PC-3 (cell line): Measurements from ENCODE around the gene ZNF518B. TPM values are rescaled to one million over a fixed set of nuclear protein-coding genes. Genes with fewer than 3 reads are reported as not detected.

ENCODE experiments used
- ATAC-seq: fragments of 200-7000 bp; cut with Tn5 transposase; 2 replicates; pipeline ENCODE4 v1.9.1; 2020; ENCODE audit warnings: mild to moderate bottlenecking, moderate library complexity
- BruUV-seq: library from RNA; stranded (reverse); fragments of 400-500 nt; replicated peaks from 2 replicates; lab custom pipeline; 2021; lab: Mats Ljungman, UMichigan
- CTCF ChIA-PET: fragments of 300-600 bp; sonication (Branson Sonifier 250); formaldehyde crosslinking; loops from one replicate; lab custom pipeline; 2022; ENCODE audit warnings: antibody characterized with exemption; lab: Charles Lee
- POLR2A ChIA-PET: fragments of 300-600 bp; sonication (Branson Sonifier 250); formaldehyde crosslinking; loops from one replicate; lab custom pipeline; 2022; ENCODE audit warnings: antibody characterized with exemption; ENCODE audit not compliant: unreplicated experiment; lab: Charles Lee
- DNase-seq: peaks from one replicate; pipeline ENCODE4 v3.0.0-alpha.2; 2015
- H2AFZ ChIP-seq: fragments of 300-600 bp; sonication (generic); 2 replicates; pipeline ENCODE4 v1.6.0; 2016; ENCODE audit warnings: antibody characterized with exemption, low read length
- H3F3A ChIP-seq: fragments of 300-600 bp; sonication (generic); one replicate; pipeline ENCODE4 v1.6.0; 2017; ENCODE audit warnings: antibody characterized with exemption, low read length, control low read depth, mild to moderate bottlenecking; ENCODE audit not compliant: unreplicated experiment
- H3K27ac ChIP-seq: fragments of 300-600 bp; sonication (generic); 2 replicates; pipeline ENCODE4 v1.5.1; 2016; ENCODE audit warnings: mild to moderate bottlenecking, low read length
- H3K27me3 ChIP-seq: fragments of 300-600 bp; sonication (generic); 2 replicates; pipeline ENCODE4 v1.6.1; 2016; ENCODE audit warnings: low read length, mixed read lengths
- H3K36me3 ChIP-seq: fragments of 300-600 bp; sonication (generic); 2 replicates; pipeline ENCODE4 v1.6.1; 2016; ENCODE audit warnings: low read depth, mixed run types, low read length, mixed read lengths
- H3K4me1 ChIP-seq: fragments of 300-600 bp; sonication (generic); 2 replicates; pipeline ENCODE4 v1.5.1; 2016; ENCODE audit warnings: low read length; ENCODE audit not compliant: insufficient read depth
- H3K4me2 ChIP-seq: fragments of 300-600 bp; sonication (generic); 2 replicates; pipeline ENCODE4 v1.6.0; 2016; ENCODE audit warnings: low read length
- H3K4me3 ChIP-seq: fragments of 300-600 bp; sonication (generic); 2 replicates; pipeline ENCODE4 v1.5.1; 2016; ENCODE audit warnings: mild to moderate bottlenecking, low read length, mixed read lengths
- H3K79me2 ChIP-seq: fragments of 300-600 bp; sonication (generic); 2 replicates; pipeline ENCODE4 v1.6.1; 2017; ENCODE audit warnings: low read length, mixed read lengths
- H3K9ac ChIP-seq: fragments of 300-600 bp; sonication (generic); 2 replicates; pipeline ENCODE4 v1.6.0; 2016; ENCODE audit warnings: mild to moderate bottlenecking, low read length
- H3K9me2 ChIP-seq: fragments of 300-600 bp; sonication (generic); replicated peaks from 2 replicates; pipeline ENCODE4 v1.6.1; 2016; ENCODE audit warnings: mixed run types, low read length, mixed read lengths
- H3K9me3 ChIP-seq: fragments of 300-600 bp; sonication (generic); 2 replicates; pipeline ENCODE4 v1.6.1; 2016; ENCODE audit warnings: low read length, mixed read lengths
- H4K20me1 ChIP-seq: fragments of 300-600 bp; sonication (generic); 2 replicates; pipeline ENCODE4 v1.6.1; 2016; ENCODE audit warnings: low read length, mixed read lengths
- CTCF ChIP-seq: fragments of 300-600 bp; sonication (generic); conservative IDR thresholded peaks from 2 replicates; pipeline ENCODE4 v1.5.1; 2017; ENCODE audit warnings: antibody characterized with exemption, low read depth, mild to moderate bottlenecking, low read length
- EZH2 ChIP-seq: fragments of 300-600 bp; sonication (generic); IDR thresholded peaks from one replicate; pipeline ENCODE4 v1.6.1; 2017; ENCODE audit warnings: antibody characterized with exemption, mild to moderate bottlenecking, low read length; ENCODE audit not compliant: unreplicated experiment
- EZH2phosphoT487 ChIP-seq: fragments of 300-600 bp; sonication (generic); IDR thresholded peaks from 2 replicates; pipeline ENCODE4 v1.6.1; 2018; ENCODE audit warnings: mild to moderate bottlenecking, antibody characterized with exemption, low read length, borderline replicate concordance
- intact Hi-C: fragments of 100-400 bp; cut with micrococcal nuclease; formaldehyde crosslinking; loops from 2 replicates; pipeline ENCODE4 v1.9.0; 2023
- total RNA-seq: library from RNA; depleted of rRNA; stranded (reverse); fragments of >200 nt; gene quantifications from 2 replicates; pipeline ENCODE4 v1.2.3, GENCODE V29; 2014

ZNF518B gene
- total RNA-seq, 1 experiment from 2014 or later = 16.2 TPM

- H3K4me3 ChIP-seq = no peak overlapping the region
- CTCF ChIA-PET = no interaction called here
- DNase-seq (no peak), ATAC-seq (no peak)
- H3K9ac ChIP-seq = no peak overlapping the region
- H3K9me2 ChIP-seq = no peaks in the 10 kb centered on the region
- H3K9me3 ChIP-seq = no peaks in the 10 kb centered on the region
- no peak overlapping the region for H3K27ac ChIP-seq
- POLR2A ChIA-PET = no interaction called here
- H4K20me1 ChIP-seq = no peaks in the 10 kb centered on the region
- no peak overlapping the region for H3K4me2 ChIP-seq
- no peak overlapping the region for H2AFZ ChIP-seq
- H3K79me2 ChIP-seq = peaks cover 23% of the 10 kb centered on the region
- H3K36me3 ChIP-seq = no peaks in the 10 kb centered on the region
- intact Hi-C loops = no loop called here
- BruUV-seq = no TSS peak
- no peak for TF ChIP-seq CTCF
- TF ChIP-seq EZH2phosphoT487 = no peak
- TF ChIP-seq EZH2 = no peak
- H3F3A ChIP-seq = no peaks in the 10 kb centered on the region
- H3K27me3 ChIP-seq = no peaks in the 10 kb centered on the region
- H3K4me1 ChIP-seq = peaks cover 9% of the 10 kb centered on the region; the same call in 1 of the 2 replicates
Measured at GRCh38 chr4:10459305-10459704, 2.1 kb upstream of the ZNF518B start.

- no peaks in the 10 kb centered on the region for H3K9me2 ChIP-seq
- H3F3A ChIP-seq = no peaks in the 10 kb centered on the region
- no peaks in the 10 kb centered on the region for H4K20me1 ChIP-seq
- no peak overlapping the region for H3K4me2 ChIP-seq
- no peak overlapping the region for H3K27ac ChIP-seq
- H3K4me1 ChIP-seq = peaks cover 9% of the 10 kb centered on the region; the same call in 1 of the 2 replicates
- ChIA-PET POLR2A (no interaction called here), CTCF (interaction anchor here (0.6 kb wide), 1 partner anchor 11 kb away, joined by 3 read pairs; no protein-coding TSS in a partner anchor)
- no peak overlapping the region for H3K4me3 ChIP-seq
- no peaks in the 10 kb centered on the region; the same call in 1 of the 2 replicates for H3K36me3 ChIP-seq
- no peak overlapping the region for H3K9ac ChIP-seq
- intact Hi-C loops = no loop called here
- ATAC-seq (no peak), DNase-seq (no peak)
- TF ChIP-seq EZH2 (no peak), CTCF (no peak), EZH2phosphoT487 (no peak)
- peaks cover 25% of the 10 kb centered on the region for H3K79me2 ChIP-seq
- H3K27me3 ChIP-seq = no peaks in the 10 kb centered on the region
- no peak overlapping the region for H2AFZ ChIP-seq
- BruUV-seq = no TSS peak
- no peaks in the 10 kb centered on the region for H3K9me3 ChIP-seq
Measured at GRCh38 chr4:10458177-10458576, 951 bp upstream of the ZNF518B start.

- Histone ChIP-seq H3K79me2 (peaks cover 31% of the 10 kb centered on the region), H3K36me3 (peaks cover 4% of the 10 kb centered on the region; the same call in 1 of the 2 replicates), H3K27ac (0 out of 2 replicates have a peak overlapping the region, but pooled peaks have one; percentile 9), H3F3A (no peaks in the 10 kb centered on the region), H3K4me3 (peak overlapping the region; percentile 88), H3K4me1 (peaks cover 9% of the 10 kb centered on the region; the same call in 1 of the 2 replicates), H3K9me2 (no peaks in the 10 kb centered on the region), H3K27me3 (no peaks in the 10 kb centered on the region), H3K9me3 (no peaks in the 10 kb centered on the region), H3K9ac (peak overlapping the region; percentile 76), H3K4me2 (peak overlapping the region; percentile 98), H4K20me1 (no peaks in the 10 kb centered on the region), H2AFZ (peak overlapping the region; percentile 99)
- BruUV-seq = no TSS peak
- TF ChIP-seq EZH2phosphoT487 (no peak), EZH2 (no peak), CTCF (no peak)
- DNase-seq (peak; percentile 37), ATAC-seq (peak; percentile 76)
- CTCF ChIA-PET = interaction anchor here (0.6 kb wide), 1 partner anchor 379 kb away, joined by 6 read pairs; no protein-coding TSS in a partner anchor
- intact Hi-C loops = no loop called here
- POLR2A ChIA-PET = no interaction called here
Measured at GRCh38 chr4:10456595-10457254, 501 bp downstream of the ZNF518B start.
